GM12892 (cell line): Measurements from ENCODE around the gene VAMP3.

Experiments used
- DNase-seq: peaks from one replicate; pipeline ENCODE4 v3.0.0; 2011; ENCODE audit not compliant: insufficient read length
- FAIRE-seq: peaks from 2 replicates; lab custom pipeline; 2011; peaks lifted over from hg19 to GRCh38; lab: Jason Lieb, UNC
- POLR2A ChIP-seq: IDR thresholded peaks from 2 replicates; pipeline ENCODE4 v1.6.1; 2011; ENCODE audit warnings: low read depth, low read length, control low read depth
- POLR2AphosphoS5 ChIP-seq: IDR thresholded peaks from 2 replicates; pipeline ENCODE4 v1.6.1; 2011; ENCODE audit warnings: low read depth, low read length, control low read depth
- TAF1 ChIP-seq: IDR thresholded peaks from 2 replicates; pipeline ENCODE4 v1.6.1; 2011; ENCODE audit warnings: low read depth, mild to moderate bottlenecking, control low read depth, low read length, borderline replicate concordance

Gene VAMP3

GRCh38 chr1:7769673-7770412, 1.3 kb upstream of the VAMP3 start:
- DNase-seq (no peak), FAIRE-seq (no peak)
- TF ChIP-seq POLR2AphosphoS5 (no peak), TAF1 (no peak), POLR2A (no peak)

GRCh38 chr1:7770669-7770996, 463 bp upstream of the VAMP3 start:
- TF ChIP-seq POLR2AphosphoS5 (no peak), TAF1 (no peak), POLR2A (no peak)
- DNase-seq (no peak), FAIRE-seq (no peak)

GRCh38 chr1:7771823-7772299, 765 bp downstream of the VAMP3 start:
- FAIRE-seq (no peak), DNase-seq (no peak)
- TF ChIP-seq POLR2A (no peak), TAF1 (no peak), POLR2AphosphoS5 (no peak)

GRCh38 chr1:7777591-7777990, 6.5 kb downstream of the VAMP3 start:
- TF ChIP-seq POLR2AphosphoS5 (no peak), POLR2A (no peak), TAF1 (no peak)
- DNase-seq = no peak
- no peak for FAIRE-seq

- DNase-seq = no peak
- TF ChIP-seq POLR2AphosphoS5 = no peak
- TF ChIP-seq POLR2A = no peak
- TF ChIP-seq TAF1 = no peak
- FAIRE-seq = no peak
These were observed 7.1 kb downstream of the VAMP3 start for GRCh38 chr1:7778133-7778628.

GRCh38 chr1:7780976-7781375, 9.9 kb downstream of the VAMP3 start:
- no peak for FAIRE-seq
- TF ChIP-seq POLR2AphosphoS5 (no peak), POLR2A (no peak), TAF1 (no peak)
- DNase-seq = no peak

GRCh38 chr1:7781501-7781900, 10.4 kb downstream of the VAMP3 start:
- no peak for TF ChIP-seq POLR2AphosphoS5
- TF ChIP-seq TAF1 = no peak
- no peak for TF ChIP-seq POLR2A
- no peak for DNase-seq
- no peak for FAIRE-seq

GRCh38 chr1:7781923-7782495, 10.9 kb downstream of the VAMP3 start:
- TF ChIP-seq POLR2A = no peak
- TF ChIP-seq TAF1 = no peak
- no peak; the same call in 1 of the 2 replicates for TF ChIP-seq POLR2AphosphoS5
- DNase-seq (no peak), FAIRE-seq (no peak)

- peak; percentile 52 for DNase-seq
- TF ChIP-seq POLR2A (no peak), POLR2AphosphoS5 (no peak), TAF1 (no peak)
- peak; percentile 71 for FAIRE-seq
These were observed 12.1 kb downstream of the VAMP3 start for GRCh38 chr1:7783178-7783711.

- peak; percentile 88 for FAIRE-seq
- DNase-seq = peak; percentile 89
- TF ChIP-seq TAF1 = no peak
- TF ChIP-seq POLR2AphosphoS5 = no peak
- no peak for TF ChIP-seq POLR2A
These were observed 12.9 kb downstream of the VAMP3 start, which contains the start of gene PER3 for GRCh38 chr1:7783826-7784491. Gene PER3 (plus strand): TSS chr1:7784291. CDS start chr1:7784878, 587 bp downstream.

GRCh38 chr1:7784492-7785071, 13.5 kb downstream of the VAMP3 start:
- no peak for DNase-seq
- TF ChIP-seq POLR2A = no peak
- TF ChIP-seq TAF1 = no peak
- FAIRE-seq = no peak

- TF ChIP-seq TAF1 (no peak), POLR2A (no peak), POLR2AphosphoS5 (no peak)
- no peak for DNase-seq
- FAIRE-seq = no peak
These were observed 14.0 kb downstream of the VAMP3 start for GRCh38 chr1:7785108-7785507.
